Neural crest cell (in vitro differentiated cells): Measurements from ENCODE around the gene KCNIP1. TPM values are rescaled to one million over a fixed set of nuclear protein-coding genes. Genes with fewer than 3 reads are reported as not detected.
A peak's percentile ranks its signal among the peaks of the same experiment; 100 is the strongest.

ENCODE experiments used
- DNase-seq: peaks from one replicate; pipeline ENCODE4 v3.0.0; 2021; ENCODE audit warnings: low read depth, mixed read lengths, low spot score
- H3K27ac Mint-ChIP-seq: one replicate; pipeline ENCODE4 v1.8.0; 2021; ENCODE audit warnings: mild to moderate bottlenecking, mixed read lengths; ENCODE audit not compliant: unreplicated experiment
- H3K27me3 Mint-ChIP-seq: 2 replicates; pipeline ENCODE4 v1.8.0; 2021; ENCODE audit warnings: low read depth, mild to moderate bottlenecking, mixed read lengths
- H3K36me3 Mint-ChIP-seq: 2 replicates; pipeline ENCODE4 v1.8.0; 2021; ENCODE audit warnings: low read depth, mild to moderate bottlenecking, mixed read lengths
- H3K4me1 Mint-ChIP-seq: 2 replicates; pipeline ENCODE4 v1.8.0; 2021; ENCODE audit warnings: mixed read lengths
- H3K4me3 Mint-ChIP-seq: one replicate; pipeline ENCODE4 v1.8.0; 2021; ENCODE audit warnings: mild to moderate bottlenecking, mixed read lengths
- H3K9me3 Mint-ChIP-seq: 2 replicates; pipeline ENCODE4 v1.8.0; 2021; ENCODE audit warnings: mixed read lengths
- CTCF ChIP-seq: fragments of 200-600 bp; sonication (generic); conservative IDR thresholded peaks from 2 replicates; pipeline ENCODE4 v1.5.0; 2021; ENCODE audit warnings: antibody characterized with exemption, mild to moderate bottlenecking
- total RNA-seq: library from RNA; stranded (reverse); gene quantifications from 2 replicates; pipeline ENCODE4 v1.2.1, GENCODE V29; 2021

The KCNIP1 gene
- total RNA-seq, 1 donor from 2014 or later: 0.96 TPM

- H3K4me1 Mint-ChIP-seq: peaks cover 31% of the 10 kb centered on the region
- TF ChIP-seq CTCF: no peak
These were observed 125.9 kb downstream of the KCNIP1 start for GRCh38 chr5:170629566-170630175.

GRCh38 chr5:170630226-170630625, 126.4 kb downstream of the KCNIP1 start:
- Mint-ChIP-seq H3K27me3 (peaks cover 3% of the 10 kb centered on the region), H3K4me1 (peaks cover 31% of the 10 kb centered on the region)
- no peak for DNase-seq

More at GRCh38 chr5:170629566-170630175, 125.9 kb downstream of the KCNIP1 start:
- Mint-ChIP-seq H3K27me3 (peaks cover 3% of the 10 kb centered on the region), H3K9me3 (no peaks in the 10 kb centered on the region), H3K27ac (no peak overlapping the region), H3K4me3 (no peak overlapping the region), H3K36me3 (no peaks in the 10 kb centered on the region)
- DNase-seq: no peak

GRCh38 chr5:170630711-170631141, 126.9 kb downstream of the KCNIP1 start:
- peak overlapping the region; percentile 16 for H3K4me3 Mint-ChIP-seq
- no peak for DNase-seq
- H3K4me1 Mint-ChIP-seq: peaks cover 31% of the 10 kb centered on the region
- H3K36me3 Mint-ChIP-seq: no peaks in the 10 kb centered on the region
- TF ChIP-seq CTCF: no peak
- no peaks in the 10 kb centered on the region for H3K9me3 Mint-ChIP-seq
- no peak overlapping the region for H3K27ac Mint-ChIP-seq
- H3K27me3 Mint-ChIP-seq: peaks cover 3% of the 10 kb centered on the region

More at GRCh38 chr5:170630226-170630625, 126.4 kb downstream of the KCNIP1 start:
- Mint-ChIP-seq H3K27ac (no peak overlapping the region), H3K36me3 (no peaks in the 10 kb centered on the region), H3K9me3 (no peaks in the 10 kb centered on the region), H3K4me3 (peak overlapping the region; percentile 16)
- TF ChIP-seq CTCF: no peak

- peak; percentile 46 for TF ChIP-seq CTCF
- Mint-ChIP-seq H3K4me1 (peaks cover 31% of the 10 kb centered on the region), H3K27me3 (peaks cover 3% of the 10 kb centered on the region), H3K9me3 (no peaks in the 10 kb centered on the region), H3K27ac (no peak overlapping the region), H3K36me3 (no peaks in the 10 kb centered on the region), H3K4me3 (peak overlapping the region; percentile 47)
- DNase-seq: peak; percentile 48
These were observed 127.8 kb downstream of the KCNIP1 start for GRCh38 chr5:170631466-170632195.

GRCh38 chr5:170632266-170632984, 128.6 kb downstream of the KCNIP1 start:
- H3K36me3 Mint-ChIP-seq: no peaks in the 10 kb centered on the region
- TF ChIP-seq CTCF: peak; percentile 13
- peaks cover 3% of the 10 kb centered on the region for H3K27me3 Mint-ChIP-seq
- H3K4me1 Mint-ChIP-seq: peaks cover 31% of the 10 kb centered on the region
- DNase-seq: peak; percentile 25
- no peak overlapping the region for H3K27ac Mint-ChIP-seq
- H3K9me3 Mint-ChIP-seq: no peaks in the 10 kb centered on the region
- H3K4me3 Mint-ChIP-seq: peak overlapping the region; percentile 77
